Adipocyte (in vitro differentiated cells): ENCODE measurements around the gene ENHO.

ENCODE experiments used
- DNase-seq: peaks from one replicate; pipeline ENCODE4 v3.0.0-alpha.2; 2015; ENCODE audit warnings: low read depth
- H3K27me3 ChIP-seq: replicated peaks from 2 replicates; pipeline ENCODE4 v1.7.0; 2013; ENCODE audit warnings: mild to moderate bottlenecking, low read length, moderate library complexity; ENCODE audit not compliant: control insufficient read depth, insufficient read depth
- H3K36me3 ChIP-seq: 2 replicates; pipeline ENCODE4 v1.7.0; 2013; ENCODE audit warnings: low read length, mild to moderate bottlenecking, moderate library complexity; ENCODE audit not compliant: control insufficient read depth, insufficient read depth, severe bottlenecking
- H3K4me1 ChIP-seq: 2 replicates; pipeline ENCODE4 v1.7.0; 2013; ENCODE audit warnings: mild to moderate bottlenecking, low read length, moderate library complexity; ENCODE audit not compliant: control insufficient read depth, insufficient read depth
- H3K4me3 ChIP-seq: 2 replicates; pipeline ENCODE4 v1.7.0; 2013; ENCODE audit warnings: mild to moderate bottlenecking, low read length, moderate library complexity
- H3K9ac ChIP-seq: 2 replicates; pipeline ENCODE4 v1.7.0; 2013; ENCODE audit warnings: mild to moderate bottlenecking, low read length, moderate library complexity
- H3K9me3 ChIP-seq: 2 replicates; pipeline ENCODE4 v1.7.0; 2013; ENCODE audit warnings: mild to moderate bottlenecking, low read length, moderate library complexity; ENCODE audit not compliant: control insufficient read depth

Gene ENHO

DNA sequence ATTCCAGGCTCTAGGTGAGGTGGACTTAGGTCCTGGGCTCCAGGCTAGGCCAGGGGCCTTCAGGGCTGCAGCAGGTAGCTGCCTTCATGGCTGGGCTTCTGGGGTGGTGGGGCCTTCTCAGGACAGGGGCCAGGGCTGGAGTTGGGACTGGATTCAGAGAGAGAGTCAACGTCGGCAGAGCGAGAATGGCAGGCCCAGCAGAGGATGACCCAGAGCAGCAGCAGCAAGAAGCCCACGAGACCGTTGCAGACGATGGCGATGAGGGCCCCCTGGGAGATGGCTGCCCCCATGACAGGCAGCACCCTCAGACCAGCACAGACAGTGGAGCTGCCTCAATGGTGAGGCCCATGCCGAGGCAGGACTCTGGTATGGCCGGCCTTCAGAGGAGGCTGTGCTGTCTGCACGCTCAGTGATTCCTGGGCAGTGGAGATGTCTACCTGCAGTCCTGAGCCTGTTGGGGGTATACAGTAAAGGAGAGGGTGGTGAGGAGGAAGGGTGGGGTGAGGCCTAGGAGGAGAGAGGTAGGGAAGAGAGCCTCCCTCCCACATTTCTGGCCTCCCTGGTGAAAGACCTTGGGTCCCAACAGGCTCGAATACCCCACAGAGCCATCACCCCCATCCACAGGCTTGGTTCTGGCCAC, 1.3 kb downstream of the ENHO start:
- Histone ChIP-seq H3K4me3 (no peak overlapping the region), H3K36me3 (no peaks in the 10 kb centered on the region), H3K27me3 (peaks cover 48% of the 10 kb centered on the region), H3K4me1 (peaks cover 5% of the 10 kb centered on the region), H3K9me3 (no peaks in the 10 kb centered on the region), H3K9ac (no peak overlapping the region)
- DNase-seq = no peak

DNA sequence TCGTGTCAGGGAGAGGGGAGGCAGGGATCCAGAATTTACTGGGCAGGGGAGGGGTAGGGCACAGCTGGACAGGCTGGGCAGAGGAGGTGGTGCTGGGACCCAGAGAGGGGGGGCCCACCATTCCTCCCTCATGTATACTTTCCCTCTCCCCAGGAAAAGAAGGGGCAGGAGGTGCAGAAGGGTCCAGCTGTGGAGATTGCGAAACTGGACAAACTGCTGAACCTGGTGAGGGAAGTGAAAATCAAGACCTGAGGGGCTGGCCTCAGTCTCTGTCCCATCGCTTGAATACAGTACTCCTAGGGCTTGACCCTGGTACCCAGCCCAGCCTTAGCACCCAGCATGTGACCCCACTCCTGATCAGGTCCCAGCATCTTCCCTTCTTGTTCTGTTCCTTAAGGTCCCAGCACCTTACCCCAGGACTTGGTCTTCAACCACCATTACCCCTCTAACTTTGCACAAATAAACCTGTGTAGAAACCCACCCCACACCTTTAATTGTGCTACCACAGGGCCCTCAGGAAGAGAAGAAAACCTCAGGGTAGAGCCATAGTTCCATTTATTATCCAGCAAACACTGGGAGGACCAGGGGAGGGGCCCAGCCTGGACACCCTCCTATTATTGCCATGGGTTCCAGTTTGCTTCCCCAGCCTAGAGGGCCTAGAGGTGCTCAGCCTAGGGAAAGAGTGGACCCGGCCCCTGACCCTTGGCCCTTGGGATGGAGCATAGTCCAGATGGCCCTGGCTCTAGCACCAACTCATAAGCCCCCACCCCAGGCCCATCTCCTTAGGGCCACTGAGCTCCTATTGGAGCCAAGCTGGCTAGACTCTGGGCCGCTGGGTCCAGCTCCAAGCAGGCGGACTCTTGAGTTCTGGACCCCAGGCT, 2.0 kb downstream of the ENHO start:
- no peaks in the 10 kb centered on the region for H3K36me3 ChIP-seq
- no peak overlapping the region for H3K9ac ChIP-seq
- H3K9me3 ChIP-seq = no peaks in the 10 kb centered on the region
- DNase-seq = no peak
- no peak overlapping the region for H3K4me3 ChIP-seq
- peaks cover 45% of the 10 kb centered on the region for H3K27me3 ChIP-seq
- peaks cover 5% of the 10 kb centered on the region for H3K4me1 ChIP-seq

DNA sequence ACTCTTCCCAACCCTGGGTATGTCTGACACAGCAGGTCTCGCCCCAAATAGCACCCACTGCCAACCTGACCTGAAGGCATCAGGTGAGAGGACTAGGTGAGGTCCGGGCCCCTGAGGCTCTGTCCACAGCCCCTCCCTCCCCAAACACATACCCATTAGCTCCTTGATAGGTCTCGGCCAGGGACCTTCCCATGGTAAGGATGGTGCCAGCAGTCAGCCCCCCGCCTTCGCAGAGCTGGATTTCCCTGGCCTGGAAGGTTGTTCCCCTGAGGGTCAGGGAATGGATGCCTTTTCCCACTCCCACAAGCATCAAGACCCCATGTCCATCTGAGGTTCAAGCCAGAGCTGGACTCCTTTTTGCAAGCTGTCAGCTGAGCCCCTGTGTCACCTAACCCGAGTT, 2.7 kb downstream of the ENHO start:
- no peak for DNase-seq
- Histone ChIP-seq H3K4me3 (no peak overlapping the region), H3K27me3 (peaks cover 40% of the 10 kb centered on the region), H3K36me3 (no peaks in the 10 kb centered on the region), H3K4me1 (peaks cover 5% of the 10 kb centered on the region), H3K9ac (no peak overlapping the region), H3K9me3 (no peaks in the 10 kb centered on the region)

DNA sequence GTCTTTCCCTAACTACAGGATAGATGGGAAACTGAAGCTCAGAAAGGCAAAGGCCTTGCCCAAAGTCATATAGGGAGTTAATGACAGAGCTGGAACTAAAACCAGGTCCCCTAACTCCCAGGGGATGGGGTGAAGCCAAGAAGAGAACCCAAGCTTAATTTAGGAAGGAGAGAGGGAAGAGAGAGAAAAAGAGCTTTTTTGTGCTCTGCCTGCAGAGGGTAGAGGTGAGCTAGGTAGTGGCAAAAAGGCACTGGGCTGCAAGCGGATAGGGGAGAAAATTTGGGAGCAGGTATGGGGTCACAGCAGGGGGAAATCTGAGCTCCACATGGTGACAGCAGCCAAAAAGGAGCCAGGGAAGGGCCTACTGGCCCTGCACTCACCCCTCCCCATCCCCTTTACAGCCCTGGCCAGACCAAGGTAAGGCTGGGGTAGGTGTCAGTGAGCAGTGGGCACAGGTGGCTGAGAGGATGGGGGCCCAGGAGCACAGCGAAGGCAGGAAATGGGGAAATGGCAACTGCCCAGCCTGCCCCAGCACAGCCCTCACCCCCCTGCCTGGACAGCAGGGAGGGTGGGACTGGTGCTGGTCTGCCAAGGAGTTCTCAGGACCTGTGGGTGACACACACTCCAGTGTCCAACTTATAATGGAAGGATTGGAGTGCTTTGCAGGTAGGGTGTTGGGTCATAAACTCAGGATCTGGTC, 3.3 kb downstream of the ENHO start:
- Histone ChIP-seq H3K9ac (no peak overlapping the region), H3K9me3 (no peaks in the 10 kb centered on the region), H3K4me1 (peaks cover 5% of the 10 kb centered on the region), H3K27me3 (peaks cover 34% of the 10 kb centered on the region), H3K4me3 (no peak overlapping the region), H3K36me3 (no peaks in the 10 kb centered on the region)
- no peak for DNase-seq

DNA sequence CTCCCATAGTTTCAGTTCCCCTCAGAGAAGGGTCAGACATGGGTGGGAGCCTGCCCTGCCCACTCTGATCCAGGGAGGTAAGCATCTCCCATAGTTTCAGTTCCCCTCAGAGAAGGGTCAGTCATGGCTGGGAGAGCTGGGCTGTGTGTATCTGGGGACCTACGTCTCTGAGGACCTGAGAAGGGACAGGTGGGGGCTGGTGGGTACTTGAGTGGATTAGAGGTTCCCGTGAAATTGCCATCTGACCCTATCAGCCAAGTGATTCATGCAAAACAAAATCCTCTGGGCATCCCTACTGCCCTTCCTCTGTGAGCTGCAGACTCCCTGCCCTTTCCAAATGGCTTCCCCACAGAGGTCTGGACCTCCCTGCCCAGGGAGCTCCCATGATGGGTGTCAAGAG, 3.9 kb downstream of the ENHO start:
- Histone ChIP-seq H3K9ac (no peak overlapping the region), H3K4me1 (peaks cover 5% of the 10 kb centered on the region), H3K9me3 (no peaks in the 10 kb centered on the region), H3K36me3 (no peaks in the 10 kb centered on the region), H3K4me3 (no peak overlapping the region), H3K27me3 (peaks cover 30% of the 10 kb centered on the region)
- DNase-seq = no peak

DNA sequence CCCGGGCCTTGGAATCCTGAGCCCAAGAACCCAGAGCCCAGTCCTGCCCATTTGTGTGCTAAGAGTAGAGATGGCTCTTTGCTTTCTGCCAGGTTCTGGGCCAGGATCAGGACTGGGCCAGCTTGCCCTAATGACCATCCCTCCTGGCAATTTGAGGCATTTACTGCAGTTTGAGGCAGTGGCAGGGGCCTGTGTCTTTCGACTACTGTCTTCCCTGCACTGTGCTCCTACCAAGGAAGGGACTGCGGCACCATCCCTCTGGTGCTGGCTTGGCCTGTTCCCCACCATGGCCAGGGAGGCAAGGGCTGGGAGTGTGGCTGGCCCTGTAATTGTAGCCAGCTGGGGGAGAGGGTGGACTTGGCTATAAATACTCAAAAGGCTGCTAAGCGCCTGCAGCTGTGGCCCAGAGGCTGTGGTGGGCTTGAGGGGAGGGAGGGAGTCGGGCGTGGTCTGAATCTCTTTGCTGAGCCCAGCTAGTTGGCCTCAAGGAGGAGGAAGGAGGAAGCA, 4.6 kb downstream of the ENHO start:
- no peak for DNase-seq

DNA sequence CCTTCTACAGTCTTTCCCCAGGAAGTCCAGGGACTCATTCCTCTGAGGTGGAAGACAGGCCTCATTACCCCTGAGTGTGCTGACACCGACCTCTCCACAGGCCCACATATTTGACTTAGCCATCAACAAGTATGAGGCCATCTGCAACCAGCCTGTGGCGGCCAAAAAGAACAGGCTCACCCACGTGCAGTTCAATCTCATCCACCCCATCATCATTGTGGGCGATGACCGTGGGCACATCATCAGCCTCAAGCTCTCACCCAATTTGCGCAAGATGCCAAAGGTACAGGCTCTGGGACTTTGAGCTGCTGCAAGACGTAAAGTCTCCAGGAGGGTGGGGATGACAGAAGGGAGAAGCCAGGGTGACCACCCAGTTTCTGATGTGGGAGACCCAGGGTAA, 5.6 kb downstream of the ENHO start:
- H3K9me3 ChIP-seq = no peaks in the 10 kb centered on the region
- peaks cover 17% of the 10 kb centered on the region for H3K4me1 ChIP-seq
- no peak overlapping the region for H3K9ac ChIP-seq
- DNase-seq = no peak
- H3K36me3 ChIP-seq = no peaks in the 10 kb centered on the region
- peaks cover 20% of the 10 kb centered on the region for H3K27me3 ChIP-seq
- no peak overlapping the region for H3K4me3 ChIP-seq

More for the DNA sequence above, 4.6 kb downstream of the ENHO start:
- Histone ChIP-seq H3K9ac (no peak overlapping the region), H3K27me3 (peaks cover 24% of the 10 kb centered on the region), H3K4me1 (peaks cover 8% of the 10 kb centered on the region), H3K4me3 (no peak overlapping the region), H3K9me3 (no peaks in the 10 kb centered on the region), H3K36me3 (no peaks in the 10 kb centered on the region)

DNA sequence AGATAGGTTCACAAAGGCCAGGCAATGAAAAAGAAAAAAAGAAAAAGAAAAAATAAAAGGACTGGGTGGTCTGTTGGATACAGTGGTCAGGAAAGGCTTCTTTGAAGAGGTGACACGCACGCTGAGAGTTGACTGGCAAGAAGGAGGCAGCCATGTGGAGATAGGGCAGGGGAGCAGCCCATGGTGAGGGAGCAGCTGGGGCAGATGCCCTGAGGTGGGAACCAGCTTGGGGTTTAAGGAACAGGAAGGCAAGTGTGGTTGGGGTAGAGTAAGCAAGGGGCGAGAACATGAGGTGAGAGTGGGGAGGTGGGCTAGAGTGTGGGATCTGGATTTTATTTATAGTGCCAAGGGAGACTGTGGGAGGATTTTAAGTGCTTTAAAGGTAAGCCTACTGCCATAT, 6.8 kb downstream of the ENHO start:
- Histone ChIP-seq H3K36me3 (no peaks in the 10 kb centered on the region), H3K9ac (no peak overlapping the region), H3K4me1 (peaks cover 17% of the 10 kb centered on the region), H3K27me3 (peaks cover 9% of the 10 kb centered on the region), H3K4me3 (no peak overlapping the region), H3K9me3 (no peaks in the 10 kb centered on the region)
- no peak for DNase-seq

DNA sequence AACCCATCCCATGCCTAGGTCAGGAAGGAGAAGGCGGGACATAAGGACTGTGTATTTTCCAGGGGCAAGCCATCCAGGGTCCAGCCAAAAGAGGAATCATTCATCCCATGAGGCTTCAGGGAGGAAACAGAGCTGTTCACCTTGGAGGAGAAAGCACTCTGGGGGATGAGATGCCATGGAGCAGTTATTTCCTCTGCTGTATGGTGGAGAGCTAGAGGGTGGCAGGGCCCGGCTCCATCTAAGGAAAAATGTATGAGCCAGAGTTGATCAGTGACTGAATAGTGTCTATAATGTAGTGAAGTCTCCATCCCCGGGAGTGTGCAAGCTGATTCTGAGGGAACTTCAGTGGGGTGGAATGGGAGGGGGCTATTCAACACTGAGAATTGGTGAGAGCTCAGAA, 8.0 kb downstream of the ENHO start:
- Histone ChIP-seq H3K9ac (no peak overlapping the region), H3K27me3 (no peaks in the 10 kb centered on the region), H3K9me3 (no peaks in the 10 kb centered on the region), H3K4me3 (no peak overlapping the region), H3K36me3 (no peaks in the 10 kb centered on the region), H3K4me1 (peaks cover 17% of the 10 kb centered on the region)
- DNase-seq = no peak

DNA sequence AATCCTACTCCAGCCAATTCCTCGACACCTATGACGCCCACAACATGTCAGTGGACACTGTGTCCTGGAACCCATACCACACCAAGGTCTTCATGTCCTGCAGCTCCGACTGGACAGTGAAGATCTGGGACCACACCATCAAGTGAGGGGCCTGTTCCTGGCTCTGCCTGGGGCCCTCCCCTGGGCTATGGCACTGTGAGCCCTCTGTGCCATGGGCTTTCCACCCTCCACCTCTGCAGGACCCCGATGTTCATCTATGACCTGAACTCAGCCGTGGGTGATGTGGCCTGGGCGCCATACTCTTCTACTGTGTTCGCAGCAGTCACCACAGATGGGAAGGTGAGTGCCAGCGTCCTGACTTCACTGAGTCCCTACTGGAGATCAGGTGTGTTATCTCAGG, 8.4 kb downstream of the ENHO start:
- Histone ChIP-seq H3K9me3 (no peaks in the 10 kb centered on the region), H3K4me1 (peaks cover 17% of the 10 kb centered on the region), H3K36me3 (no peaks in the 10 kb centered on the region), H3K9ac (no peak overlapping the region), H3K4me3 (no peak overlapping the region), H3K27me3 (no peaks in the 10 kb centered on the region)
- no peak for DNase-seq

DNA sequence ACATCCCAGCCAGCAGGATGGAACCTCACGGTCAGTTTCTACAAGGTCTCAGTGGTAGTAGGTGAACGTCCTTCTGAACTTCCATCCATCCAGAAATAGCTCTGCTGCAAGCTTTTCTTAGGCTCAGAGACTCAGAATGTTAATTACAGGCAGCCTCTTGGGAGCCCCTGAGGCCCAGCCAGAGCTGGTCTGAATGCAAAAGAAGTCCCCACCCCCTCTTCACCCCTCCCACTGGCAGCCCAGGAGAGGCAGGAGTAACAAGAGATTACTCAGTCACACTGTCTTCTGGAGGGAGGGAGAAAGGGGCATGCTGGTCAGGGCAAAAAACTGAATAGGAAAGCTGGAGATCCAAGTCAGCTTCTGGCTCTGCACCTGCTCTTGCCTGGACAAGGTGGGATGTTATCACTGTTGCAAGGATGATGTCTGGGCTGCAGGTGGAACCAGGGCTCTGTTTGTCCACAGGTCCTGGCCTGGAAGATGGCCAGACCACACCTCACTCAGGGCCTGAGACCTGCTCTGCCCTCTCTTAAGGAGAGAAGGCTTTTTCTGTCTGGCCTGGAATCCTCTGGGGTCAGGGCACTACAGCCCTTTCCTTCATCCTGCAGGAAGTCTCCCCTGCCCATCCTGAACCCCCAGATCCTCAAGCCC, 9.1 kb downstream of the ENHO start:
- no peaks in the 10 kb centered on the region for H3K27me3 ChIP-seq
- H3K36me3 ChIP-seq = no peaks in the 10 kb centered on the region
- no peak overlapping the region for H3K9ac ChIP-seq
- no peak for DNase-seq
- no peak overlapping the region for H3K4me3 ChIP-seq
- peaks cover 17% of the 10 kb centered on the region for H3K4me1 ChIP-seq
- no peaks in the 10 kb centered on the region for H3K9me3 ChIP-seq
